A673 (cell line): Measurements from ENCODE around the gene ADK.

Source experiments
- EZH2 ChIP-seq: fragments of 200-600 bp; sonication (generic); IDR thresholded peaks from 2 replicates; pipeline ENCODE4 v1.6.1; 2017; ENCODE audit warnings: borderline replicate concordance, low read depth, mild to moderate bottlenecking, mixed read lengths, antibody characterized with exemption, low read length; ENCODE audit not compliant: poor library complexity, severe bottlenecking
- TF ChIP-seq, protein P1 (sequence below): fragments of 300-800, 200-600 bp; sonication (generic); conservative IDR thresholded peaks from 2 replicates; pipeline ENCODE4 v1.5.1; 2017; ENCODE audit warnings: low read depth, mild to moderate bottlenecking, antibody characterized with exemption, low read length, moderate library complexity, mixed read lengths

DNA sequence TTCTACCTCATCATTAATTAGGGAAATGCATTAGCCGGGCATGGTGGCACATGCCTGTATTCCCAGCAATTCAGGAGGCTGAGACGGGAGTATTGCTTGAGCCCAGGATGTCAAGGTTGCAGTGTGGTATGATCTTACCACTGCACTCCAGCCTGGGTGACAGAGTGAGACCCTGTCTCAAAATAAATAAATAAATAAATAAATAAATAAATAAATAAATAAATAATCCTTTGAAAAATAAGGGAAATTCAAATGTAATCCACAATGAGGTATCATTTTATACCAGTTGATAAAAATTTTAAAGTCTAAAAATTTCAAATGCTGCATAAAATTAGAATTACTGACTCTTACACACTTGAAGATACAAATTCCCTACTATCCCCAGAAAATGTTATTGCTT, 334.3 kb downstream of the ADK start:
- TF ChIP-seq, protein P1, sequence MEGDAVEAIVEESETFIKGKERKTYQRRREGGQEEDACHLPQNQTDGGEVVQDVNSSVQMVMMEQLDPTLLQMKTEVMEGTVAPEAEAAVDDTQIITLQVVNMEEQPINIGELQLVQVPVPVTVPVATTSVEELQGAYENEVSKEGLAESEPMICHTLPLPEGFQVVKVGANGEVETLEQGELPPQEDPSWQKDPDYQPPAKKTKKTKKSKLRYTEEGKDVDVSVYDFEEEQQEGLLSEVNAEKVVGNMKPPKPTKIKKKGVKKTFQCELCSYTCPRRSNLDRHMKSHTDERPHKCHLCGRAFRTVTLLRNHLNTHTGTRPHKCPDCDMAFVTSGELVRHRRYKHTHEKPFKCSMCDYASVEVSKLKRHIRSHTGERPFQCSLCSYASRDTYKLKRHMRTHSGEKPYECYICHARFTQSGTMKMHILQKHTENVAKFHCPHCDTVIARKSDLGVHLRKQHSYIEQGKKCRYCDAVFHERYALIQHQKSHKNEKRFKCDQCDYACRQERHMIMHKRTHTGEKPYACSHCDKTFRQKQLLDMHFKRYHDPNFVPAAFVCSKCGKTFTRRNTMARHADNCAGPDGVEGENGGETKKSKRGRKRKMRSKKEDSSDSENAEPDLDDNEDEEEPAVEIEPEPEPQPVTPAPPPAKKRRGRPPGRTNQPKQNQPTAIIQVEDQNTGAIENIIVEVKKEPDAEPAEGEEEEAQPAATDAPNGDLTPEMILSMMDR = no peak
- no peak for TF ChIP-seq EZH2
